HUES48 (cell line): ENCODE data around the gene HRH3.

ENCODE experiments used
- H3K27ac ChIP-seq: one replicate; pipeline ENCODE4 v1.7.0; 2013; ENCODE audit warnings: low read depth, low read length, inconsistent platforms
- H3K27me3 ChIP-seq: 2 replicates; pipeline ENCODE4 v1.6.1; 2013; ENCODE audit warnings: mild to moderate bottlenecking, low read length; ENCODE audit not compliant: control insufficient read depth, insufficient read depth
- H3K36me3 ChIP-seq: 2 replicates; pipeline ENCODE4 v1.6.1; 2013; ENCODE audit warnings: low read length; ENCODE audit not compliant: control insufficient read depth, insufficient read depth
- H3K4me1 ChIP-seq: 2 replicates; pipeline ENCODE4 v1.6.1; 2013; ENCODE audit warnings: mild to moderate bottlenecking, low read length; ENCODE audit not compliant: control insufficient read depth, insufficient read depth
- H3K4me3 ChIP-seq: 2 replicates; pipeline ENCODE4 v1.5.1; 2013; ENCODE audit warnings: mild to moderate bottlenecking, low read depth, low read length
- H3K9ac ChIP-seq: 2 replicates; pipeline ENCODE4 v1.6.1; 2013; ENCODE audit warnings: mild to moderate bottlenecking, low read depth, low read length, moderate library complexity
- H3K9me3 ChIP-seq: 2 replicates; pipeline ENCODE4 v1.6.1; 2013; ENCODE audit warnings: low read length; ENCODE audit not compliant: control insufficient read depth, insufficient read depth

The HRH3 gene

GRCh38 chr20:62219992-62220665 is at the start of gene HRH3:
Gene HRH3 (minus strand): TSS chr20:62220278. CDS start chr20:62219970, 308 bp downstream.
- peaks cover 61% of the 10 kb centered on the region for H3K27me3 ChIP-seq
- H3K9me3 ChIP-seq = no peaks in the 10 kb centered on the region
- H3K27ac ChIP-seq = no peak within 1 kb of the TSS
- H3K9ac ChIP-seq = no peak within 1 kb of the TSS
- H3K4me3 ChIP-seq = peak within 1 kb of the TSS; percentile 58
- H3K4me1 ChIP-seq = peaks cover 12% of the 10 kb centered on the region; the same call in 1 of the 2 replicates
- no peaks in the 10 kb centered on the region for H3K36me3 ChIP-seq

GRCh38 chr20:62269871-62270270 is 49.8 kb upstream of the HRH3 start:
- Histone ChIP-seq H3K27ac (no peak overlapping the region), H3K36me3 (peaks cover 51% of the 10 kb centered on the region), H3K4me1 (no peaks in the 10 kb centered on the region), H3K9ac (no peak overlapping the region), H3K4me3 (no peak overlapping the region), H3K9me3 (peaks cover 4% of the 10 kb centered on the region; the same call in 1 of the 2 replicates), H3K27me3 (no peaks in the 10 kb centered on the region)

- no peak overlapping the region for H3K27ac ChIP-seq
Observed at GRCh38 chr20:62269378-62269777, 49.3 kb upstream of the HRH3 start.

GRCh38 chr20:62268228-62268900 is 48.3 kb upstream of the HRH3 start:
- H3K4me1 ChIP-seq = no peaks in the 10 kb centered on the region
- H3K9ac ChIP-seq = no peak overlapping the region
- no peak overlapping the region for H3K4me3 ChIP-seq
- peaks cover 50% of the 10 kb centered on the region for H3K36me3 ChIP-seq
- H3K9me3 ChIP-seq = peaks cover 4% of the 10 kb centered on the region; the same call in 1 of the 2 replicates
- no peaks in the 10 kb centered on the region for H3K27me3 ChIP-seq
- no peak overlapping the region for H3K27ac ChIP-seq

More at GRCh38 chr20:62269378-62269777, 49.3 kb upstream of the HRH3 start:
- no peak overlapping the region for H3K4me3 ChIP-seq
- peaks cover 4% of the 10 kb centered on the region; the same call in 1 of the 2 replicates for H3K9me3 ChIP-seq
- H3K4me1 ChIP-seq = no peaks in the 10 kb centered on the region
- H3K9ac ChIP-seq = no peak overlapping the region
- H3K36me3 ChIP-seq = peaks cover 53% of the 10 kb centered on the region
- H3K27me3 ChIP-seq = no peaks in the 10 kb centered on the region

GRCh38 chr20:62267543-62267942 is 47.5 kb upstream of the HRH3 start:
- Histone ChIP-seq H3K9ac (no peak overlapping the region), H3K4me1 (no peaks in the 10 kb centered on the region), H3K4me3 (no peak overlapping the region), H3K36me3 (peaks cover 49% of the 10 kb centered on the region), H3K27ac (no peak overlapping the region), H3K9me3 (peaks cover 4% of the 10 kb centered on the region; the same call in 1 of the 2 replicates), H3K27me3 (no peaks in the 10 kb centered on the region)

GRCh38 chr20:62266851-62267250 is 46.8 kb upstream of the HRH3 start:
- Histone ChIP-seq H3K27me3 (no peaks in the 10 kb centered on the region), H3K36me3 (peaks cover 48% of the 10 kb centered on the region), H3K9ac (no peak overlapping the region), H3K4me1 (no peaks in the 10 kb centered on the region), H3K9me3 (peaks cover 4% of the 10 kb centered on the region; the same call in 1 of the 2 replicates), H3K27ac (no peak overlapping the region), H3K4me3 (no peak overlapping the region)

GRCh38 chr20:62266340-62266739 is 46.3 kb upstream of the HRH3 start:
- no peak overlapping the region for H3K4me3 ChIP-seq
- peaks cover 48% of the 10 kb centered on the region for H3K36me3 ChIP-seq
- H3K27ac ChIP-seq = no peak overlapping the region
- H3K9me3 ChIP-seq = peaks cover 4% of the 10 kb centered on the region; the same call in 1 of the 2 replicates
- H3K27me3 ChIP-seq = no peaks in the 10 kb centered on the region
- H3K9ac ChIP-seq = no peak overlapping the region
- H3K4me1 ChIP-seq = no peaks in the 10 kb centered on the region

- Histone ChIP-seq H3K36me3 (peaks cover 55% of the 10 kb centered on the region), H3K27ac (no peak overlapping the region), H3K9ac (no peak overlapping the region), H3K27me3 (no peaks in the 10 kb centered on the region), H3K4me1 (no peaks in the 10 kb centered on the region), H3K9me3 (peaks cover 4% of the 10 kb centered on the region; the same call in 1 of the 2 replicates), H3K4me3 (no peak overlapping the region)
Observed at GRCh38 chr20:62265365-62265764, 45.3 kb upstream of the HRH3 start.

GRCh38 chr20:62263396-62263795 is 43.3 kb upstream of the HRH3 start:
- no peaks in the 10 kb centered on the region for H3K4me1 ChIP-seq
- H3K27me3 ChIP-seq = no peaks in the 10 kb centered on the region
- no peak overlapping the region for H3K27ac ChIP-seq
- H3K36me3 ChIP-seq = peaks cover 68% of the 10 kb centered on the region
- no peak overlapping the region for H3K4me3 ChIP-seq
- no peak overlapping the region for H3K9ac ChIP-seq
- H3K9me3 ChIP-seq = peaks cover 4% of the 10 kb centered on the region; the same call in 1 of the 2 replicates

GRCh38 chr20:62262064-62262463 is 42.0 kb upstream of the HRH3 start:
- no peaks in the 10 kb centered on the region for H3K27me3 ChIP-seq

GRCh38 chr20:62259294-62259565 is 39.2 kb upstream of the HRH3 start:
- Histone ChIP-seq H3K27me3 (no peaks in the 10 kb centered on the region), H3K4me1 (peaks cover under 1% of the 10 kb centered on the region; the same call in 1 of the 2 replicates), H3K36me3 (peaks cover 61% of the 10 kb centered on the region), H3K27ac (no peak overlapping the region), H3K9ac (no peak overlapping the region), H3K9me3 (no peaks in the 10 kb centered on the region), H3K4me3 (no peak overlapping the region)

More at GRCh38 chr20:62262064-62262463, 42.0 kb upstream of the HRH3 start:
- Histone ChIP-seq H3K9me3 (peaks cover 4% of the 10 kb centered on the region; the same call in 1 of the 2 replicates), H3K27ac (no peak overlapping the region), H3K4me3 (no peak overlapping the region), H3K36me3 (peaks cover 75% of the 10 kb centered on the region), H3K4me1 (no peaks in the 10 kb centered on the region), H3K9ac (no peak overlapping the region)
